Measurements from ENCODE around the gene FGF19.
A peak's percentile ranks its signal among the peaks of the same experiment; 100 is the strongest.

Gene FGF19

GRCh38 chr11:69703768-69704507 lies at the start of gene FGF19:
Gene FGF19, minus strand, starts transcription at chr11:69704022. Its CDS starts 146 bp downstream, at chr11:69703876.
- H3K4me3 ChIP-seq (ENCODE audit: low read length) = no peak within 1 kb of the TSS
- no peak for DNase-seq (ENCODE audit: low read depth)
- TF ChIP-seq CTCF (conservative IDR thresholded peaks at IDR 0.05; ENCODE audit: low read depth, low read length) = no peak

- no peak for DNase-seq (ENCODE audit: low read depth)
- no peak overlapping the region for H3K4me3 ChIP-seq (ENCODE audit: low read length)
- TF ChIP-seq CTCF (conservative IDR thresholded peaks at IDR 0.05; ENCODE audit: low read depth, low read length) = no peak
Observed at GRCh38 chr11:69752890-69753289, 49.1 kb upstream of the FGF19 start.

- TF ChIP-seq CTCF (conservative IDR thresholded peaks at IDR 0.05; ENCODE audit: low read depth, low read length) = no peak
- no peak for DNase-seq (ENCODE audit: low read depth)
- H3K4me3 ChIP-seq (ENCODE audit: low read length) = no peak overlapping the region
Observed at GRCh38 chr11:69750875-69751597, 47.2 kb upstream of the FGF19 start.

GRCh38 chr11:69750108-69750850 lies 46.5 kb upstream of the FGF19 start:
- DNase-seq (ENCODE audit: low read depth) = no peak
- H3K4me3 ChIP-seq (ENCODE audit: low read length) = no peak overlapping the region
- TF ChIP-seq CTCF (conservative IDR thresholded peaks at IDR 0.05; ENCODE audit: low read depth, low read length) = no peak

- no peak for DNase-seq (ENCODE audit: low read depth)
- H3K4me3 ChIP-seq (ENCODE audit: low read length) = no peak overlapping the region
- no peak for TF ChIP-seq CTCF (conservative IDR thresholded peaks at IDR 0.05; ENCODE audit: low read depth, low read length)
Observed at GRCh38 chr11:69748637-69749036, 44.8 kb upstream of the FGF19 start.

GRCh38 chr11:69746752-69747742 lies 43.2 kb upstream of the FGF19 start:
- TF ChIP-seq CTCF (conservative IDR thresholded peaks at IDR 0.05; ENCODE audit: low read depth, low read length) = no peak
- H3K4me3 ChIP-seq (ENCODE audit: low read length) = no peak overlapping the region
- peak; percentile 38 for DNase-seq (ENCODE audit: low read depth)

Data from retinal pigment epithelial cell (primary cell).